Activated CD4-positive, alpha-beta T cell treated with anti-CD3 and anti-CD28 coated beads for 4 hours (primary cell): ENCODE data around the gene NDUFA7.
"Not testable (repeated sequence)": the region's sequence is repeated elsewhere in the genome, so short reads cannot be mapped to it uniquely, and the experiment has no call there.

ENCODE experiments used
- DNase-seq, 2 donors: peaks; one replicate each; pipeline ENCODE4 v3.0.0-alpha.2; 2020

NDUFA7 gene

GRCh38 chr19:8341504-8341903, 20.3 kb upstream of the NDUFA7 start:
- DNase-seq = not testable (repeated sequence)

GRCh38 chr19:8340341-8341096, 19.3 kb upstream of the NDUFA7 start:
- DNase-seq = no peak

- DNase-seq = no peak
These were observed 17.7 kb upstream of the NDUFA7 start for GRCh38 chr19:8338835-8339234.

GRCh38 chr19:8337728-8338127, 16.6 kb upstream of the NDUFA7 start:
- DNase-seq = no peak

GRCh38 chr19:8336660-8337059, 15.5 kb upstream of the NDUFA7 start:
- no peak for DNase-seq

- DNase-seq = no peak
These were observed 14.9 kb upstream of the NDUFA7 start for GRCh38 chr19:8336072-8336569.

GRCh38 chr19:8335343-8336071, 14.3 kb upstream of the NDUFA7 start:
- no peak for DNase-seq

GRCh38 chr19:8334458-8335342, 13.5 kb upstream of the NDUFA7 start:
- no peak for DNase-seq

- DNase-seq = no peak
These were observed 12.7 kb upstream of the NDUFA7 start for GRCh38 chr19:8333767-8334457.

GRCh38 chr19:8332976-8333766, 12.0 kb upstream of the NDUFA7 start:
- no peak for DNase-seq

- DNase-seq = no peak
These were observed 10.2 kb upstream of the NDUFA7 start for GRCh38 chr19:8331263-8331845.

- no peak for DNase-seq
These were observed 8.8 kb upstream of the NDUFA7 start for GRCh38 chr19:8329996-8330395.

GRCh38 chr19:8325454-8325853, 4.3 kb upstream of the NDUFA7 start:
- DNase-seq = no peak

- no peak for DNase-seq
These were observed 3.2 kb upstream of the NDUFA7 start for GRCh38 chr19:8324186-8325050.

GRCh38 chr19:8323781-8324185, 2.6 kb upstream of the NDUFA7 start:
- no peak for DNase-seq

GRCh38 chr19:8322638-8322997, 1.4 kb upstream of the NDUFA7 start:
- DNase-seq = no peak

GRCh38 chr19:8321986-8322637, 937 bp upstream of the NDUFA7 start:
- no peak for DNase-seq

GRCh38 chr19:8320564-8321066, 560 bp downstream of the NDUFA7 start:
- DNase-seq = no peak

- no peak for DNase-seq
These were observed 1.2 kb downstream of the NDUFA7 start for GRCh38 chr19:8319807-8320520.
